ENCODE data around the gene FITM2.
"Not testable (repeated sequence)": the region's sequence is repeated elsewhere in the genome, so short reads cannot be mapped to it uniquely, and the experiment has no call there.

The FITM2 gene

DNA sequence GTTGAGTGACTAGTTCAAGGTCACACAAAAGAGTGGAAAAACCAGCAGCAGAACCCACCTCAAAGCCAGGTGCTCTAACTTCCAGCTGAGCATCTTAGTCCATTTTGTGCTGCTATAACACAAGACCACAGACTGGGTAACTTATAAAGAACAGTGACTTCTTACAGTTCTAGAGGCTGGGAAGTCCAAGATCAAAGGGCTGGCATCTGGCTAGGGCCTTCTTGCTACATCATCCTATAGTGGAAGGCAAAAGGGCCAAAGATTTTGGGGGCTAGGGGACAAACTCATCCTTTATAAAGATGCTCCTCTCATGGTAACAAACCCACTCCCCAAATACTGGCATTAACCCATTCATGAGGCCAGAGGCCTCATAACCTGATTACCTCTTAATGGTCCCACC lies 9.7 kb downstream of the FITM2 start:
- no peak for DNase-seq (ENCODE audit: low read depth)
- TF ChIP-seq, protein P1, sequence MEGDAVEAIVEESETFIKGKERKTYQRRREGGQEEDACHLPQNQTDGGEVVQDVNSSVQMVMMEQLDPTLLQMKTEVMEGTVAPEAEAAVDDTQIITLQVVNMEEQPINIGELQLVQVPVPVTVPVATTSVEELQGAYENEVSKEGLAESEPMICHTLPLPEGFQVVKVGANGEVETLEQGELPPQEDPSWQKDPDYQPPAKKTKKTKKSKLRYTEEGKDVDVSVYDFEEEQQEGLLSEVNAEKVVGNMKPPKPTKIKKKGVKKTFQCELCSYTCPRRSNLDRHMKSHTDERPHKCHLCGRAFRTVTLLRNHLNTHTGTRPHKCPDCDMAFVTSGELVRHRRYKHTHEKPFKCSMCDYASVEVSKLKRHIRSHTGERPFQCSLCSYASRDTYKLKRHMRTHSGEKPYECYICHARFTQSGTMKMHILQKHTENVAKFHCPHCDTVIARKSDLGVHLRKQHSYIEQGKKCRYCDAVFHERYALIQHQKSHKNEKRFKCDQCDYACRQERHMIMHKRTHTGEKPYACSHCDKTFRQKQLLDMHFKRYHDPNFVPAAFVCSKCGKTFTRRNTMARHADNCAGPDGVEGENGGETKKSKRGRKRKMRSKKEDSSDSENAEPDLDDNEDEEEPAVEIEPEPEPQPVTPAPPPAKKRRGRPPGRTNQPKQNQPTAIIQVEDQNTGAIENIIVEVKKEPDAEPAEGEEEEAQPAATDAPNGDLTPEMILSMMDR (IDR thresholded peaks at IDR 0.05; ENCODE audit: insufficient read depth, low read depth, low read length, missing control alignments) = no peak
- H3K4me3 ChIP-seq (ENCODE audit: low read length) = no peak overlapping the region

DNA sequence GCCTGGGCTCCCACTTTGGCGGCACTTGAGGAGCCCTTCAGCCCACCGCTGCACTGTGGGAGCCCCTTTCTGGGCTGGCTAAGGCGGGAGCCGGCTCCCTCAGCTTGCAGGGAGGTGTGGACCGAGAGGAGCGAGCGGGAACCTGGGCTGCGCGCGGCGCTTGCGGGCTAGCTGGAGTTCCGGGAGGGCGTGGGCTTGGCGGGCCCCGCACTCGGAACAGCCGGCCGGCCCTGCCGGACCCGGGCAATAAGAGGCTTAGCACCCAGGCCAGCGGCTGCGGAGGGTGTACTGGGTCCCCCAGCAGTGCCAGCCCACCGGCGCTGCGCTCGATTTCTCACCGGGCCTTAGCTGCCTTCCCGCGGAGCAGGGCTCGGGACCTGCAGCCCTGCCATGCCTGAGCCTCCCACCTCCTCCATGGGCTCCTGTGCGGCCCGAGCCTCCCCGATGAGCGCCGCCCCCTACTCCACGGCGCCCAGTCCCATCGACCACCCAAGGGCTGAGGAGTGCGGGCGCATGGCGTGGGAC lies 11.9 kb downstream of the FITM2 start:
- not testable (repeated sequence) for DNase-seq (ENCODE audit: low read depth); H3K4me3 ChIP-seq (ENCODE audit: low read length)

DNA sequence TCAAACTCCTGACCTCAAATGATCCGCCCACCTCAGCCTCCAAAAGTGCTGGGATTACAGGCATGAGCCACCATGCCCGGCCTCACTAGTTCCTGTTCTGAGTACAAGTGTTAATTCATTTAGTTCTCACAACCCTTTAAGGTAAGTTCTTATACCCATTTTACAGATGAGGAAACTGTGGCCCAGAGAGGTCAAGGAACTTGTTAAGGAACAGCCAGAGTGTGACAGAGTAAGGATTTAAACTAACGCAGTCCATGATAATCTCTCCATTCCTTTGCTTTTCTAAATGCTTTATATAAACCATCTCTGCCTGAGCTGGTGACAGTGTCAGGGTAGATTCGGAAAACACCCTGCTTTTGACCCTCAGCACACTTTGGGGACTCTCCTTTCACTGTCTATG lies 13.3 kb downstream of the FITM2 start:
- TF ChIP-seq, protein P1 (IDR thresholded peaks at IDR 0.05; ENCODE audit: insufficient read depth, low read depth, low read length, missing control alignments) = no peak
- no peak overlapping the region for H3K4me3 ChIP-seq (ENCODE audit: low read length)
- no peak for DNase-seq (ENCODE audit: low read depth)

DNA sequence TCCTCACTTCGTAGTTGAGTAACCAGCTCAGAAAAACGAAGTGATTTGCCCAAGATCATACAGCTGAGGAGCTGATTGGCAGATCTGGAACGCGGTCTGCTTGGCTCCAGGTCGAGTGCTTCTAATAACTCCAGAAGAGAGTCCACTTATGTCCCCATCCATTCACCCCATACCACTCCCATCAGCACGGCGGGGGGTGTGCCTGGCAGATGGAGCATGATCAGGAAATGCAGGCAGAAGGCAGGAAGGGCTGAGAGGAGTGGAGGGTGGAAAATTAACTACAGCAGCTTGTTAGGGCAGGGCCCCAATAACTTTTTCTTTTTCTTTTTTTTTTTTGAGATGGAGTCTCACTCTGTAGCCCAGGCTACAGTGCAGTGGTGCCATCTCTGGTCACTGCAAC lies 15.0 kb downstream of the FITM2 start:
- H3K4me3 ChIP-seq (ENCODE audit: low read length) = no peak overlapping the region
- TF ChIP-seq, protein P1 (IDR thresholded peaks at IDR 0.05; ENCODE audit: insufficient read depth, low read depth, low read length, missing control alignments) = no peak
- DNase-seq (ENCODE audit: low read depth) = no peak

DNA sequence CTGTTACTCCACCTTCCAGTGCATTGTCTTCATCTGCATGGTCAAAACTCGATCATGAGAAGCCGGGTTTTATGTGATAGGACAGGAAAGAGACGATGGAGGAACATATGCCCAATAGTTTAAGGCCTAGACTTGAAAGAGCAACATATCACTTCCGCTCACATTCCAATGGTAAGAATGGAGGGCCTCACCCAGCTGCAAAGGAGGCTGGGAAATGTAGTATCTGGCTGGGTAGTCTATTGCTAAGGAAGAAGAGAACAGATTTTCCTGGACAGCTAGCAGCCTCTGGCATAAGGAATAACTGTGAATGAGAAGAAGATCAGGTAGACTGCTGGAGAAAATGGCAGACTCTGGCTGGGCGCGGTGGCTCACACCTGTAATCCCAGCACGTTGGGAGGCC lies 19.2 kb downstream of the FITM2 start:
- TF ChIP-seq, protein P1 (IDR thresholded peaks at IDR 0.05; ENCODE audit: insufficient read depth, low read depth, low read length, missing control alignments) = no peak
- H3K4me3 ChIP-seq (ENCODE audit: low read length) = no peak overlapping the region
- DNase-seq (ENCODE audit: low read depth) = no peak

DNA sequence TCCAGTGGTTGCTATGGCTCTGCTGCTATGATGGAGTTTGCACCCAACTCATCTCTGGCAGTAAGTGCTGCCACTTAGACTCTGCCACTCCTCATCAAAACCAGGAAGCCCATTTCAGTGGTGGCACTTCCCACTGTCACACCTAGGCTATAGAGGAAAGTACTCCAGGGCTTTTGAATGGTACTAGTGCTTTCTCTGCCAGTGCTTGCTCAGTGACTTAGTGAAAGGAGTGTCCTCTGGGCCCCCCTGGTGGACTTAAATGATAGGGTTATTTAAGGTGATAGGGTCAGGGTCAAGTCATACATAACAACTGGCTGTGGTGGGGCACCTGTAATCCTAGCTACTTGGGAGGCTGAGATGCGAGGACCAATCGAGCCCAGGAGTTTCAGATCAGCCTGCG lies 22.8 kb downstream of the FITM2 start:
- TF ChIP-seq, protein P1 (IDR thresholded peaks at IDR 0.05; ENCODE audit: insufficient read depth, low read depth, low read length, missing control alignments) = no peak
- H3K4me3 ChIP-seq (ENCODE audit: low read length) = no peak overlapping the region
- DNase-seq (ENCODE audit: low read depth) = no peak

DNA sequence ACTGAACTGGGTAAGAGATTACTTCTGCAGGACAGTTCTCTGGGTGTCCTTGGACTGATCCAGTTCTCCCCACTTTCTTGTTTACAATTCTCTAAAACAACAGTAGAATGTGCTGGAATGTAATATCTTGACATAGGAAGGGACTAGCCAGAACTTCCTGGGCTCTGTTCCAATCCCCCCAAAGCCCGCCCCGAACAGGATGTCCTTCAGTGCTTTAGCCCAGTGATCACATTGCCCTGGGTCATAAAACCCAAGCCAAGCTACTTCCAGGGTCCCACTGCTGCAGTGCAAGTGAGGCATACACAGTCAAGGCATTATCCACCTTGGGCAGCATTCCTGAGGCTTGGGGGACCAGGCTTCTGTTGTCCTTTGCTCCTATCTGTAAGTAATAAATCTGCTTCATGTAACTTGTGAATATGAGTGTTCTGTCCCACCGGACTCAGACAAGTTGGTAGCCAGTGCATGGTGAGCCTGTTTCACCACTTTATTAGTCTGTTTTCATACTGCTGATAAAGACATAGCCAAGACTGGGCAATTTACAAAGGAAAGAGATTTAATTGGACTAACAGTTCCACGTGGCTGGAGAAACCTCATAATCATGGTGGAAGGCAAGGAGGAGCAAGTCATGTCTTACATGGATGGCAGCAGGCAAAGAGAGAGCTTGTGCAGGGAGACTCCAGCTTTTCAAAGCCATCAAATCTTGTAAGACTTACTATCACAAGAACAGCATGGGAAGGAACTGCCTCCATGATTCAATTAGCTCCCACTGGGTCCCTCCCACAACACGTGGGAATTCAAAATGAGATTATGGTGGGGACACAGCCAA lies 23.5 kb downstream of the FITM2 start:
- DNase-seq (ENCODE audit: low read depth) = no peak

More for the DNA sequence above, 23.5 kb downstream of the FITM2 start:
- TF ChIP-seq, protein P1 (IDR thresholded peaks at IDR 0.05; ENCODE audit: insufficient read depth, low read depth, low read length, missing control alignments) = no peak
- H3K4me3 ChIP-seq (ENCODE audit: low read length) = no peak overlapping the region

Data from epithelial cell of esophagus (primary cell).